LNCAP (cell line): ENCODE measurements around the gene CFAP119.

Source experiments
- TF ChIP-seq, protein P1 (sequence below): fragments of 450-650 bp; IDR thresholded peaks from 2 replicates; pipeline ENCODE4 v1.5.1; 2017; ENCODE audit warnings: mild to moderate bottlenecking

The CFAP119 gene

GRCh38 chr16:30793508-30794069, 31.7 kb upstream of the CFAP119 start:
- TF ChIP-seq, protein P1, sequence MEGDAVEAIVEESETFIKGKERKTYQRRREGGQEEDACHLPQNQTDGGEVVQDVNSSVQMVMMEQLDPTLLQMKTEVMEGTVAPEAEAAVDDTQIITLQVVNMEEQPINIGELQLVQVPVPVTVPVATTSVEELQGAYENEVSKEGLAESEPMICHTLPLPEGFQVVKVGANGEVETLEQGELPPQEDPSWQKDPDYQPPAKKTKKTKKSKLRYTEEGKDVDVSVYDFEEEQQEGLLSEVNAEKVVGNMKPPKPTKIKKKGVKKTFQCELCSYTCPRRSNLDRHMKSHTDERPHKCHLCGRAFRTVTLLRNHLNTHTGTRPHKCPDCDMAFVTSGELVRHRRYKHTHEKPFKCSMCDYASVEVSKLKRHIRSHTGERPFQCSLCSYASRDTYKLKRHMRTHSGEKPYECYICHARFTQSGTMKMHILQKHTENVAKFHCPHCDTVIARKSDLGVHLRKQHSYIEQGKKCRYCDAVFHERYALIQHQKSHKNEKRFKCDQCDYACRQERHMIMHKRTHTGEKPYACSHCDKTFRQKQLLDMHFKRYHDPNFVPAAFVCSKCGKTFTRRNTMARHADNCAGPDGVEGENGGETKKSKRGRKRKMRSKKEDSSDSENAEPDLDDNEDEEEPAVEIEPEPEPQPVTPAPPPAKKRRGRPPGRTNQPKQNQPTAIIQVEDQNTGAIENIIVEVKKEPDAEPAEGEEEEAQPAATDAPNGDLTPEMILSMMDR = no peak

- TF ChIP-seq, protein P1 = no peak
Measured at GRCh38 chr16:30787613-30788378, 25.9 kb upstream of the CFAP119 start.

DNA sequence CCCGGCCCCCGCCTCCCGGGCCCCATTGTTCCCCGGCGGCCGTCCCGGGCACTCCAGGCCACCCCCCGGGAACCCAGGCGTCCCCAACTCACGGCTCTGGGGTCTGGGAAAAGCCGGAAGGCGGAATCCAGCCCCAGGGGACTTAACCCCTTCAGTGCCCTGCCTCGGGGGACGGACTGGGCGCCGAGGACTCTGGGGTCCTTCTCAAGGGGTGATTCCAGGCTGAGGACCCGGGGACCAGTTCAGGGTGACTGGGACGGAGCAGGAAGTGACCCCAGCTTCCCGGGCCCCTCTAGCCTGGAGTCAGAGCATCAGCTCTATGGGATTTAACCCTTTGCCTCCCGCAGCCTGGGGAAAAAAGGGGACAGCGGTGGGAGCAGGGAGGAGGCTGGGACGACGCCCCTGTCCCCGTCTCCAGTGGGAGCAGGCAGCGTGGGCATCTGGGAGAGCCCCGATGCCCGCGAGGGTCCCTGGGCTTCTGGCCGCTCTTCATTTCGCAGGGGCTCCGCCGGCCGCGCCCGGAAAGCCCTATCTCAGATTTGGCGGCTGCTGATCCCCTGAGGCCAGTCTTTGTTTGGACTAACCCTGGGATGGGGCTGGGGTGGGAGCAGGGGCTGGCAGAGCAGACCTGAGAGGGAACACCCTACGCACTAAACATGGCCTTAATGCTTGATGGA, 25.2 kb upstream of the CFAP119 start, which contains the start of gene ZNF629:
Gene ZNF629 (minus strand): TSS at position 270 of the 677 bp plus-strand sequence. CDS start 2,723 bp downstream, outside the sequence.
- TF ChIP-seq, protein P1 = no peak

DNA sequence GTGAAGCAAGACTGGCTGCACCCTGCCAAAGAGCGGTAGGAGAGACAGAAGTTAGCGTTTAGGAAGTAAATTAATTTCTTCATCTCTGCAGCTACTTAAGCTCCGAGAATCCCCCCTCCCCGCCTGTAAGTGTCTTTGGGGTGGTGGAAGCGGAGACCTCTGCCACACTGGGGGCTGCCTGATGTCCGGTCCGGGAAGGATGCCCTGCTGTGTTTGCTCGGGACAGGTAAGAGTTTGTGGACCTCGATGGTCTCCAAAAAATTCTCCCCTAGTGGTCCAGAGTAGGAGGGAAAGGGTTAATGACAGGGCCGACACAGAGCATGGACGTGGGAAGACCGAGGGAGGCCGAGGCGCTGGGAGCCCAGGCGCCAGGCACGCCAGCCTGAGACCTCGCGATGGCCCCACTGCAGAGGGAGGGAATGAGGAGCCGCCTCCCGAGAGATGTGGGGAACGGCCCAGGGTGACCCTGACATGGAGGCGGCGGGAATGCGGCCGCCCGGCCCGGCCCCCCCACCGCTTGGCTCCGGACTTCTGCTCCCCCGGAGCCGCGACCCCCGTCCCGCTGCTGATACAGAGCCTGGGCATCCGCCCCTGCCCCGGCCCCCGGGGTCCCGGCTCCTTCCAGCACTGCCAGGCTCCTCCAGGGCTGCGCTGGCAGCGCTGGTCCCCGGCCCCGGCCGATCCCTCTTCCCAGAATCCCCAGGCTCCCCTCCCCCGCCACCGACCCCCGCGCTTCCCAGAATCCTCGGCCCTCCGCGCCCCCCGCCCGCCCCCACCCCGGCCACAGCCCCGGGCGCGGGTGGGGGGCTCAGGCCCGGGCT, 24.5 kb upstream of the CFAP119 start:
- TF ChIP-seq, protein P1 = no peak

- TF ChIP-seq, protein P1 = no peak
Measured at GRCh38 chr16:30785126-30786106, 23.6 kb upstream of the CFAP119 start.

DNA sequence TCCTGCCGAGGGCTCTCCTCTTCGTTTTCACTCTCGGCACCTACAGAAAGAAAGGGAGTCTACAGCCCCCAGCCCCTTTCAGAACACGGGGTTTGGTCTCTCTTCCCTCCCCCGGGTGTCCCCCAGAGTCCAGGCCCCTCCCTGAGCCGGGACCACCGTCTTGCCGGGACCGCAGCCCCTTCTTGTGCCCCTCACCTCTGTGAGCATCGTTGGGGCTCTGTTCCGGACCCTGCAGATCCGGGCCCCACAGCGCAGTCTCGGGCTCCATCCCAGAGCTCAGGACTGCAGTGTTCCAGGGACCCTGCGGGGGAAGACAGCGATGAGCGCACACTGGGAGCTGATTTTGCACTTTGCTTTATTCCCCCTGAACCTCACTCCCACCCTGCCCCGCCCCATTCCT, 22.4 kb upstream of the CFAP119 start:
- TF ChIP-seq, protein P1 = no peak
